Subcutaneous abdominal adipose tissue (tissue), 5 donors: ENCODE measurements around the gene NR3C1.

Source experiments
- H3K27ac ChIP-seq: one replicate; pipeline ENCODE4 v1.7.0; 2013; ENCODE audit warnings: low read depth, mild to moderate bottlenecking, inconsistent platforms, low read length, moderate library complexity
- H3K27me3 ChIP-seq, 5 donors: one replicate each; pipeline ENCODE4 v1.7.0; 2013; ENCODE audit warnings: low read length in 5 of 5, inconsistent platforms in 1 of 5; ENCODE audit not compliant: control insufficient read depth in 5 of 5, insufficient read depth in 4 of 5
- H3K36me3 ChIP-seq, 5 donors: one replicate each; pipeline ENCODE4 v1.7.0; 2013; ENCODE audit warnings: low read length in 5 of 5; ENCODE audit not compliant: control insufficient read depth in 5 of 5, insufficient read depth in 5 of 5
- H3K4me1 ChIP-seq, 5 donors: one replicate each; pipeline ENCODE4 v1.7.0; 2013; ENCODE audit warnings: low read length in 5 of 5, mild to moderate bottlenecking in 3 of 5, moderate library complexity in 1 of 5; ENCODE audit not compliant: control insufficient read depth in 5 of 5, insufficient read depth in 5 of 5
- H3K4me3 ChIP-seq, 5 donors: one replicate each; pipeline ENCODE4 v1.7.0; 2013; ENCODE audit warnings: low read length in 5 of 5, low read depth in 1 of 5
- H3K9ac ChIP-seq, 5 donors: one replicate each; pipeline ENCODE4 v1.7.0; 2013; ENCODE audit warnings: low read length in 5 of 5, mild to moderate bottlenecking in 4 of 5, moderate library complexity in 3 of 5
- H3K9me3 ChIP-seq, 5 donors: one replicate each; pipeline ENCODE4 v1.7.0; 2013; ENCODE audit warnings: low read length in 5 of 5; ENCODE audit not compliant: control insufficient read depth in 5 of 5
- donor health status: healthy.
- donor health status: healthy.
- donor health status: healthy.
- donor health status: healthy.
- donor health status: healthy.

Gene NR3C1

DNA sequence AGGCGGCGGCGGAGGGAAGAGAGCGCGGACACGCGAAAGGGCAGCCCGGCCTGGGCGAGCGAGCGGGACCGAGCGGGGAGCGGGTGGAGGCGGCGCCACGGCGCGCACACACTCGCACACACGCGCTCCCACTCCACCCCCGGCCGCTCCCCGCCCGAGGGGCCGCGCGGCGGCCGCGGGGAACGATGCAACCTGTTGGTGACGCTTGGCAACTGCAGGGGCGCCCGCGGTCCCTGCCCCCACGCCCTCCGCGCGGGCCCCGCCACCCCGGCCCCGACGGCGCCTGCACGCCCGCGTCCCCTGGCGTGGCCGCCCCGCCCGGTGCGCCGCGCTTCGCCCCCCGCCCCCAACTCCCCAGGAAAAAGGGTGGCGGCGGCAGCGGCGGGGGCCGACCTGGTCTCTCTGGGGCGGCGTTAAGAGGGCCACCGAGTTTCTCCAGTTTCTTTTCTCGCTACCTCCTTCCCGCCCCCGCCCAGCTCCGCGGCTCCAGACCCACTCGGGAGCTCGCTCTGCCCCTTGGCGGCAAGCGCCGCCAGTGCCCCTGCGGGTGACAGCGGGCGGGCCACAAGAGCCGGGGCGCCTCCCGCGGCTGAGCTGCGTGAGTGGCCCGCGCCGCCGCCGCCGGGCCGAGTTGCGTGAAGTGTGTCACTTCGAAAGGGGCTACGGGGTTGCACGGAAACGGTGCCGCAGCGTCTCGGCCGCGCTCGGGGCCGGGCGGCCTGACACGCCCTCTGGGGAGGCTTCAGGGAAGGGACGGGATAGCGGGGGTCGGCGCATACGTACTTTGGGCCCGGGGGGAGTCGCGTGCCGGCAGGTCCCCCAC, at the start of gene NR3C1:
Gene NR3C1 (minus strand): TSS at position 94 of the 823 bp plus-strand sequence. CDS start 2,847 bp downstream, outside the sequence.
- peak within 1 kb of the TSS; percentile 74 to 95 (median 91) for H3K4me3 ChIP-seq
- H3K27ac ChIP-seq: peak within 1 kb of the TSS; percentile 100
- peak within 1 kb of the TSS; percentile 87 to 96 (median 94) for H3K9ac ChIP-seq
- peaks cover 0 to 10% (median 0%) of the 10 kb centered on the region in 5 donors for H3K36me3 ChIP-seq
- H3K4me1 ChIP-seq: peaks cover 4 to 44% (median 29%) of the 10 kb centered on the region in 5 donors
- no peaks in the 10 kb centered on the region for H3K27me3 ChIP-seq
- no peaks in the 10 kb centered on the region for H3K9me3 ChIP-seq

DNA sequence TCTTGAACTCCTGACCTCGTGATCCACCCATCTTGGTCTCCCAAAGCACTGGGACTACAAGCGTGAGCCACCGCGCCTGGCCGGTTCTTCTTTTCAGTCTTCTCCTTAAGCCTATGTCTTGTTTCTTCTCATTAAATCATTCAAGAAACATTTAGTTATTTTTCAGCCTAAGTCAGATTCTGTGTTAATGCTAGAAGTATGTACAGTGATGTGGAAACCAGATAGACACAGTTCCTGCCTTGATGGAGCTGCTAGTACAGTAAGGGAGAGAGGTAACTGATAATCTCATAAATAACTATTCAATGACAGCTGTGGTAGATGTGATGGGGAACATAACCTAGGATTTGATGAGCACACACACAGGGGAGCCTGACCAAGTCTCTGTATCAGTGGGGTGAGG, 46.3 kb upstream of the NR3C1 start:
- no peaks in the 10 kb centered on the region for H3K4me1 ChIP-seq
- H3K27ac ChIP-seq: no peak overlapping the region
- no peak overlapping the region for H3K4me3 ChIP-seq
- H3K9ac ChIP-seq: no peak overlapping the region
- no peaks in the 10 kb centered on the region for H3K9me3 ChIP-seq
- no peaks in the 10 kb centered on the region for H3K27me3 ChIP-seq
- H3K36me3 ChIP-seq: no peaks in the 10 kb centered on the region

DNA sequence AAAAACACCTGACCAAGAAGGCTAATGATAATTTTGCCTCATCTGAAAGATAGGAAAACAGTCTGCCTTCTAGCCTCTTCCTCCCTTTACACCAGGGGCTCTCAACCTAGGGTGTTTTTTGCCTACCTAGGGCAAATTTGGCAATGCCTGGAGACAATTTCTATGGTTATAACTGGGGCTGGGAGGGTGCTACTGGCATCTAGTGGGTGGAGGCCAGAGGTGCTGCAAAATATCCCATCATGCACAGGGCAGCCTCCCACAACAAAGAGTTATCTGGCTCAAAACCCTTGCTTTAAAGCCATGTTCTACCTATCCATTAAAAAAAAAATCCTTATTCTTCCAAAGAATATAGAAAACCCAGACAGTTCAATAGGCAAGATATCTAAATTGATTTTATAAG, 45.0 kb upstream of the NR3C1 start:
- Histone ChIP-seq H3K9ac (no peak overlapping the region), H3K4me3 (no peak overlapping the region), H3K4me1 (no peaks in the 10 kb centered on the region), H3K27ac (no peak overlapping the region), H3K36me3 (no peaks in the 10 kb centered on the region), H3K9me3 (no peaks in the 10 kb centered on the region), H3K27me3 (no peaks in the 10 kb centered on the region)

DNA sequence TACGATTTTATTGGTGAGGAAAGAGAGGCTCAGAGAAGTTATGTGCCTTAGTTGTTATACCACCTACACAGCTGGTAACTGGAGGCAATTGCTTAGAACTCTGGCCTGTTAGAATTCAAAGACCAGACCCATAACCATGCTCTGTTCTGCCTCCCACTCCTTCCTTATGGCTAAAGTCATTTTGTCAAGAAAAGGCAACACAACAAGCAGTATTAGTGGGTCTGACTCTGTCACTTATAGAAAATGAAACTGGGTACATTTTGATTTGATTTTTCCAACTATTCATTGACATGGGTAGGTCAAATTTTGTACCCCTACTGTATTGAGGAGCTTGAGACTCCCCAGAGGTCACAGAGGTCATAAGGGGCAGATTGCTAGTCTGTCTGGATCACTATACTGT, 44.5 kb upstream of the NR3C1 start:
- H3K4me1 ChIP-seq: no peaks in the 10 kb centered on the region
- H3K27ac ChIP-seq: no peak overlapping the region
- no peaks in the 10 kb centered on the region for H3K27me3 ChIP-seq
- no peak overlapping the region for H3K4me3 ChIP-seq
- no peaks in the 10 kb centered on the region for H3K36me3 ChIP-seq
- no peaks in the 10 kb centered on the region for H3K9me3 ChIP-seq
- H3K9ac ChIP-seq: no peak overlapping the region

DNA sequence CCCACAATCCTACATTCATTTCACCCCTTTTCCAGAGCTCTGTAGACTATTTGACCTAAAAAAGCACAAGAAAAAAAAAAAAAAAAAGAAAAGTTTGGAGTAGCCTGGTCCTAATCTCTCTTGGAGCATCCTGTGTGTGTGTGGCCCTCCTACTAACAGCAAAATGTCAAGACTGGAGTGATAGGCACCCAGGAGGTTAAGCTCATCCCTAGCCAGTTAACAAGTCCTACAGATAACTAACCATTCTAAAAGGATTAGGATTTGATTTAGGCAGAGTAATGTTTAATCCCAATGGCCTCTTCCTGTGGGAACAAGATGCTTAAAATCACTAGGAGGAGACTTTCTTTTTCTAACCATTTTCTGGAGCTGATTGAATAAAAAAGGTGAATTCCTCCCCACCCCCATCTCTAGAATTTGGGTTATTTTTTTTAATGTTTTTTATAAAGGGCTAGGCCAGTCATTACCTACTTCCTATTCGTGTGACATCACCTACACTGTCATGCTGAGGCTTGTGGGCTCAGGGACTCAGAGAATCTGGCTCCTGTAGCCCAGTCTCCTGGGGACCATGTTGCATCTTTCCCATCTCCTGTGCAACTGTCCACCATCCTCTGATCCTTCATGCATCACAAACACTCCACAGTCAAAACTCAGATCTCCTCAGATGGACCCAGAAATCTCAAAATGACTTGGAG, 43.2 kb upstream of the NR3C1 start:
- Histone ChIP-seq H3K4me3 (no peak overlapping the region), H3K4me1 (no peaks in the 10 kb centered on the region), H3K9ac (no peak overlapping the region), H3K9me3 (no peaks in the 10 kb centered on the region), H3K27me3 (no peaks in the 10 kb centered on the region), H3K36me3 (no peaks in the 10 kb centered on the region), H3K27ac (no peak overlapping the region)

DNA sequence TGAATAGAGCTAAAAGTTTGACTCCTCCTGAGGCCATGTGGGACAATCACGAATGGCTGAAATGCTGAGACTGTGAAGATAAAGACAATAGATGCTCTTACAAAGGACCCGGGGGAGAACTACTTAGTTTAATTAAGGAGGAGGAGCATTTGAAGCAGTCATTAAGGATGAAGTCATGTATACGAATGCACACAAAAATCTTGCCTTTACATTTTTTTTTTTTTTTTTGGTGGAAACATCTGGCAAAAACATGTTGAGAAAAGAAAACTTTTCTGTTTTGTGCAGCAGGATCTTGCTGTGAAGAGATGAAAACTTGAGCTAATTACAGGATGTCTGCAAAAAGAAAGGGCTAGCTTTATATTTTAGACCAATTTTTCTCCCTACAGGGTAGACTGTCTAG, 42.3 kb upstream of the NR3C1 start:
- no peaks in the 10 kb centered on the region for H3K4me1 ChIP-seq
- H3K36me3 ChIP-seq: no peaks in the 10 kb centered on the region
- no peak overlapping the region for H3K9ac ChIP-seq
- no peak overlapping the region for H3K27ac ChIP-seq
- H3K27me3 ChIP-seq: no peaks in the 10 kb centered on the region
- H3K4me3 ChIP-seq: no peak overlapping the region
- H3K9me3 ChIP-seq: no peaks in the 10 kb centered on the region

DNA sequence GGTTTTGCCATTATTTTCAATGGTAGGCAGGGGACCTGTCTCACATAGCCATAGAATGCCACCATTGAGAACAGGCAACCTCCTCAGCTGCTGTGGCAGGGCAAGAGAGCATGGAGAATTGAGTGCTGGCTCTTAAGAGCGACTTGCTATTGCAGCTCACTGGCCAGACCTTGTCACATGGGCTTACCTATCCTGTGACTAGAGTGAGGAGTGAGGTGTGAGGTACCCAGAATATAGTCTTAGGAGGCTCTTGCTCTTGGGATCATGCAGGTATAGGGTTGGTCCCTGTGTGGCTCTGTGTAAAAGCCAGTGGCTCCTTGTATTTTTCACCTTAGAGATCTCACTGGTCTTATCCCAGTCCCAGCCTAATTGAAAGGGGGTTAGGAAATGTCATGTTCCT, 39.8 kb upstream of the NR3C1 start:
- Histone ChIP-seq H3K4me1 (no peaks in the 10 kb centered on the region), H3K9me3 (no peaks in the 10 kb centered on the region), H3K27me3 (no peaks in the 10 kb centered on the region), H3K27ac (no peak overlapping the region), H3K36me3 (no peaks in the 10 kb centered on the region), H3K4me3 (no peak overlapping the region), H3K9ac (no peak overlapping the region)

DNA sequence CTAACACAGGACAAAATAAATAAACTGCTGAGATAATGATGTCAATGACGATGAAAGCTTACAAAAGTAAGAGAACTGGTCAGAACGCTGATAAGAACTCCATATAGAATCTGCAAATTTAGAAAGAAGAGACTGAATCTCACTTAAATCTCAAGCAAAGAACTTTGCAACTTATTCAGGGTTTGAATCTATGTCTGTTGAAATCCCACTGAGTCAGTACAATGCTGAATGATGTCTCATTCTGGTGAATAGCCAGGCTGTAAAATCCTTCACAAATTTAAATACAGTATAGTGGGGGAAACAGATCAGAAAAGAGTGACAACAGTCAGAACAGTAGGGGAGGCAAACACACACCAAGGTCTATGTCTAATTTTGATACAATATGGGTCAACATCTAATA, 38.9 kb upstream of the NR3C1 start:
- Histone ChIP-seq H3K4me1 (peaks cover 3 to 8% (median 6%) of the 10 kb centered on the region in 5 donors), H3K4me3 (no peak overlapping the region), H3K27ac (no peak overlapping the region), H3K9me3 (no peaks in the 10 kb centered on the region), H3K9ac (no peak overlapping the region), H3K36me3 (no peaks in the 10 kb centered on the region), H3K27me3 (no peaks in the 10 kb centered on the region)

DNA sequence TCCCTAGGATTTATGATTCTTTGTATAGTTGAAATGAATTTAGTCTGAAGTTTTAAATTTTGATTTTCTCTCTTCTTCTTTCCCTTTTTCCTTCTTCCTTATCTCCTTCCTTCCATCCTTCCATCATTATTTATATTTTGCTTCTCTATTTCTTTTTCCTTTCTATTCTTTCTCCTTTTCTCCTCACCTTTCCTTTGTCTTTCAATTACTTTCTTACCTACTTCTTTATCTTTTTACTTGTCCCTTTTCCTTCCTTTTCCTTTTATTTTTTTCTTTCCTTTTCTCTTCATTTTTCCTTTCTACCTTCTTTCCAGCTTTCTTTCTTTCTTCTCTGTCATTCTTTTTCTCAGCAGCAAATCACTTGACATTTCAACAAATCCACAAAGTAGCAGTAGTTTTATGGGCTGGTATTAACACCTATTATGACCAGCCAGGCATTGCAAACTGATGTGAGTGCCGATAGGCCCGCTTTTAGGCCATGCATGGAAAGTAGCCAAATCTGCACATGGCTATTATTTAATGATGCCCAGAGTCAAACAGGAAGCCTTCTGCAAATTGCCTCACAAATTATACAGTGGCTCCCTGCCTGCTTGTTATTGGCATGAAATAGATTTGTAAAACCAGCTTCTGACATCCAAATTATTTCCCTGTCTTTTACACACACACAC, 37.1 kb upstream of the NR3C1 start:
- Histone ChIP-seq H3K36me3 (no peaks in the 10 kb centered on the region), H3K9ac (no peak overlapping the region), H3K27me3 (no peaks in the 10 kb centered on the region), H3K4me1 (peaks cover 3 to 10% (median 8%) of the 10 kb centered on the region in 5 donors), H3K4me3 (no peak overlapping the region), H3K9me3 (no peaks in the 10 kb centered on the region), H3K27ac (no peak overlapping the region)
